NOMO-1 treated with DMSO at 0.1 percent for 48 hours (cell line): ENCODE measurements around the gene CSF1R.
"Not testable (repeated sequence)": the region's sequence is repeated elsewhere in the genome, so short reads cannot be mapped to it uniquely, and the experiment has no call there.

Source experiments
- DNase-seq: peaks from one replicate; lab custom pipeline; 2025; ENCODE audit not compliant: unreplicated experiment; lab: John Stamatoyannopoulos, UW

The CSF1R gene

DNA sequence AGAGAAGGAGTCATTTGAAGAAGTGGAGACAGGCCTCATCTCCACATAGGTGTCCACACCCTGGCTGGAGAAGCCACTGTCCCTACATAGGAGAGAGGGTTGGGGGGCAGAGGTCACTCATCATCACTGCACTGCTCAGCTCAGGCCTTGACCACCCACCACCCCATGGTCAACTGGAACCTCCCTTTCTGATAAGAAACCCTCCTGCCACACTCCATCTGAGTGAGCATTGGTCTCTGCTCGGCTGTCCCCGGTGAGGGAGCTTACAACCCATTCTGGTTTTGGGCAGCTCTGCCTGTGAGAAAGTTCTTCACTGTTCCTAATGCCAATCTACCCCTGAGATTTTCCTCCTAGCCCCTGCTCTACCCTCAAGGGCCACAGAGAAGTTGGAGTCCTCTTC lies 28.8 kb downstream of the CSF1R start:
- DNase-seq, result no peak

DNA sequence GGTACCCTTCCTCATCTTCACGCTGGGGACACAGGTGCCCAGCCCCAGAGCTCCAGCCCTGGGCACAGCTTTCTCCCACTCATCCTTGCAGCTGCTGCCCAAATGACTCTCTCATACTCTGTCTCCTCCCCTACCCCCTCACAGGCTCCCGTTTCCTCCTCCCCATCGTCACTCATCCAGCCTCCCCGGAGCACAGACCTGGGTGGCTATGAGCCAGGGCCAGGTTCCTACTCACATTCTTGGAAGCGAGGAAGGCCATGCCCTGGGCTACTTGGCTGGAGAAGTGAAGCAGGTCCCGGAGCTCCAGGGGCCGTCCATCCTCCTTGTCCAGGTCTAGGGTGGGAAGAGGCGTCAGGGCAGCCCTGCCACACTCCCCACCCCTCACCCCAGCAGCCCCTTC lies 29.3 kb downstream of the CSF1R start:
- no peak for DNase-seq

DNA sequence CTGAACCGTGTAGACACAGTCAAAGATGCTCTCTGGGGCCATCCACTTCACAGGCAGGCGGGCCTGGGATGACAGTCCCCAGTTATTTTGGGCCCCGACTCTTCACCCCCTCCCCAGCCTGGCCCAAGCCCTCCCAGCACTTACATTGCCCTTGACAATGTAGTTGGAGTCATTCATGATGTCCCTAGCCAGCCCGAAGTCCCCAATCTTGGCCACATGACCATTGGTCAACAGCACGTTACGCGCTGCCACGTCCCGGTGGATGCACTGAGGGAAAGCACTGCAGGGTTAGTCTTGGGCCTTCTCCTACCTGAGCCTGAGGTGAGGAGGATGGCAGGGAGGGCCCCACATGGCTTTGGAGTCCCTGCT lies 30.3 kb downstream of the CSF1R start:
- no peak for DNase-seq

DNA sequence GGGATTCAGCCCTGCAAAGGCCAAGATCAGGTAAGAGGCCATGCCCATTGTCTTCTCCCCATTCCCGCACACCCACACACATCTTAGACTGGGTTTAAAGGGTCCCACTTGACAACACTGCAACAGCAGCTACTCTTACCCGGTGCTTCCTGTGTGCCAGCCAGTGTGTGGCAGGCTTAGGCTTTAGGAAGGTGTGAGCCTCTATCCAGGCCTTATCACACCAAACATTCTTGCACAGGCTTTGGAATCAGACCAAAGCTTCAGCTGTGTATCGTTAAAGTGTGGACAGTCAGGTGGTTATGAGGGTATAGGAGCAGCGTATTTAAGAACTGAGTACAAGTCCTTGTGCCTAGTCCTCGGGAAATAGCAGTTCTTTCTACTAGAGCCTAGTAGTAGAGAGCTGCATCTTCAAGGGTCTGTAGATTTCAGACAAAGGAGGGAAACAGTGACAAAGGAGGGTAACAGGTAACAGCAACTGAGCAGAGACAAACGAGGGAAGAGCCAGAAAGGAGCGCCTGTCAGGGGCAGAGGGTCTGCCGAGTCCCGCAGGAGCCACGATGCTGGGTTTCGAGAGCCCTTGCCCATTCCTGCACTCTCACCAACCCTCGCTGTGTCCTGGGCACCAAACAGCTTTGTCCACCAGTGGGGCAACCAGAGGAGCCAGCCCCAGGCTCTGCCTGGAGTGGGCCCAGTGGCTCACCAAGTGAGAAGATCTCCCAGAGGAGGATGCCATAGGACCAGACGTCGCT lies 30.9 kb downstream of the CSF1R start:
- no peak for DNase-seq

DNA sequence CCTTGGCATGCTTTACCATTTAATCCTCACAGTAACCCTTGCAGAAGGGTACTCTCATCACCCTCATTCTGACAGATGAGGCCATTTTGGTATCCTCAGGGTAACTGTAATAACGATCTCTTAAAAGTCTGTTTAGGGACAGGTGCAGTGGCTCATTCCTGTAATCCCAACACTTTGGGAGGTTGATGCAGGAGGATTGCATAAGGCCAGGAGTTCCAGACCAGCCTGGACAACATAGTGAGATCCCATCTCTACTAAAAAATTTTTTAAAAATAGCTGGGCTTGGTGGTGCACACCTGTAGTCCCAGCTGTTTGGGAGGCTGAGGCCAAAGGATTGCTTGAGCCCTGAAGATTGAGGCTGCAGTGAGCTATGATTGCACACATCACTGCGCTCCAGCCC lies 31.8 kb downstream of the CSF1R start:
- DNase-seq, result no peak

DNA sequence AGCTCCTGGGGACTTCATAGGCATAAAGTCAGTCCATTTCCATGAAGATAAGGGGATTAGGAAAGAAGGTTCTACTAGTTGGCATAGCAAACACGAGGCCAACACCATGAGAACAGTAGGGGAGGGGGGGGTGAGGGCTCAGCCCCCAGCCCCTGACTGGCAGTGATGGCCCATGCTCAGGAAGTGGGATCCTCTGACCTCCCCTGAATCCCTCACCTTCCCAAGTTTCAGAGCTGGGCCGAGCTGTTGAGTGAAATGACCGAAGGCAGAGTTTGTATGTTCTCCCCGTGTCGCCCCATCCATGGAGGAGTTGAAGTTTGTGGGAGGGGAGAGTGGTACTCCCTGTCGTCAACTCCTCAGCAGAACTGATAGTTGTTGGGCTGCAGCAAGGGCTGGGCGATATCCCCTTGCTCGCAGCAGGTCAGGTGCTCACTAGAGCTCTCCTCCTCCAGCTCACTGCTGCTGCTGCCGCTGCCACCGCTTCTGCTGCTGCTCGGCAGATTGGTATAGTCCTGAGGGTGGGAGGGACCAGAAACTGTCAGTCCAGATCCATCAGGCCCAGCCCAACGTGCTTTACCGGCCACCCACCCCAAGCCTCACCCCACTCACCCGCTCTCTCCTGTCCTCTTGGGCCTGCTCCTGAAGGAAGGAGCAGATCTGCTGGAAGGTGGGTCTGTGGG lies 32.5 kb downstream of the CSF1R start:
- no peak for DNase-seq

DNA sequence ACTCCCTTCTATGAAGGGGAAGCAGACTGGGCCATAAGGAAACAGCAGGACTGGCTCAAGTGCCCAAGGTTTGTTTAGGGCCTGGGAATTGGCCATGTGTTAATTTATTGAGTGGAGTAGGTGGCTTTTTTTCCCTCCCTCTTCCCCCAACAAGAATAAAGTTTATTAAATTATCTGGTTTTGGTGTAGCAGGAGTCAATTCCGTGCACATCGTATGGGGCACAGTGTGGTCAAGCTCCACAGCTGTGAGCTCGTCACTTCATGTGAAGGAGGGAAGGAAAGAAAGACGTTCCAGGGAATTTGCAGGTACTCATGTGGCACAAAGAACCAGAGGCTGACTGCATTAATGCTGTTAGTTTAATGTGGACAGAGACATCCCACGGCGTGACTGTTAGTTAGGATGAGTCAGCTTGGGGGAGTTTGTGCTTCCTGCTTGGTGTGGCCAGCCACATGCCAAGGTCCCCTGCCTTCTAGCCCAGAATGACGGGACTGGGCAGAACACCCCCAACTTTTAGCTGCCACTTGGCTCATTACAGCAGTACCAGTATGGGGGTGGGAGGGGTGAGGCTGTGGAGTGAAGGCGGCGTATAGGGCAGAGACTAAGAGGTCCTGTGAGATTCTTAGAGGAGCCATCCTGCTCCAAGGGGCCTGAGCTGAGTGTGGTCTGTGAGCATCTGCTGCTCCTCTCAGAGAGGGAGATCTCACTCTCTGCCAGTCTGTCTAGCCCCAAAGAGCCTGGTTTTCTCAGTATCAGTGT lies 33.2 kb downstream of the CSF1R start:
- peak; percentile 26 for DNase-seq

DNA sequence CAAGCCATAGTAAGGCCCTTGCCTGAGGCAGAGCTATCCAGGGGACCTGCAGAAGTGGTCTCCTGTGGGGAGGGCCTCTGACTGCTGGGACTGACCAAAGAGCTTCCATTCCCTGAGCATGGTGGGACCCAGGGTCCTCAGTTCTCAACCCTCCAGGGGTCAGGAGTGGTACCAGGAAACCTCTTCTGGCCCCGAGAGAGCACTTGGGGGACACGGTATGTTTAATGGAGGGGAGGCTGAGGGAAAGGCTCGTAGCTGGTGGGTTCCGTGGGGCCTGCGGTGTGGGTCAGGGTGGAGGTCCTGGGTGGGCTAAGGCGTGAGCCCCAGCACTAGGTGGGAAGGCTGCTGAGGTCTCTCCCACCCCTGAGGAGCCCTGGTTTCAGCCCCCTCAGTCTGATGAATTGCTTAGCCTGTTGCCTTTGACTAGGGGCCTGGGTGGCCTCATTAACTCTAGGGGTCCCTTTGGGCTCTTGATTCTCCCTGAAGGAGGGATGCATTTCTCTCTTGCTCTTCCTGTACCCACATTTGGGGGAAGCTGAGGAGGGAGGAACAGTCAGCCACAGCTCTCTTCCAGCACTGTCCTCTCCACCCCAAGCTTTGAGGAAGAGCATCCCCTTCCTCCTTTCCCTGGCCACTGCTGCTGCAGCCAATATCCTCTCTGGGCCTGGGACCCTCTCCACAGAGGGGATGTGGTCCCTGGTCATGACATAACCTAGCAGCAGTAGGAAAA lies 34.0 kb downstream of the CSF1R start:
- DNase-seq, result no peak

DNA sequence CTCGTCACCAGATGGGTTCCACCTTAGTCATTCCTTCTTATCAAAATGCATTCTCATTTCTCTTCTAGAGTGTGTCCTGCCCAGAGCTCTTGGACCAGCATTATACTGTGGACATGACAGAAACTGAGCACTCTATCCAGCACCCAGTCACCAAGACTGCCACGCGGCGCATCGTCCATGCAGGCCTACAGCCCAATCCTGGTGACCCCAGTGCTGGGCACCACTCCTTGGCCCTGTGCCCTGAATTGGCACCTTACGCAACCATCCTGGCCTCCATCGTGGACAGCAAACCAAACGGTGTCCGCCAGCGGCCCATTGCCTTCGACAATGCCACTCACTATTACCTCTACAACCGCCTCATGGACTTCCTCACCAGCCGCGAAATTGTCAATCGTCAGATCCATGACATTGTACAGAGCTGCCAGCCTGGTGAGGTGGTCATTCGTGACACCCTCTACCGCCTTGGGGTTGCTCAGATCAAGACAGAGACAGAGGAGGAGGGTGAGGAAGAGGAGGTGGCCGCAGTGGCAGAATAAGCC lies 34.6 kb downstream of the CSF1R start:
- no peak for DNase-seq

DNA sequence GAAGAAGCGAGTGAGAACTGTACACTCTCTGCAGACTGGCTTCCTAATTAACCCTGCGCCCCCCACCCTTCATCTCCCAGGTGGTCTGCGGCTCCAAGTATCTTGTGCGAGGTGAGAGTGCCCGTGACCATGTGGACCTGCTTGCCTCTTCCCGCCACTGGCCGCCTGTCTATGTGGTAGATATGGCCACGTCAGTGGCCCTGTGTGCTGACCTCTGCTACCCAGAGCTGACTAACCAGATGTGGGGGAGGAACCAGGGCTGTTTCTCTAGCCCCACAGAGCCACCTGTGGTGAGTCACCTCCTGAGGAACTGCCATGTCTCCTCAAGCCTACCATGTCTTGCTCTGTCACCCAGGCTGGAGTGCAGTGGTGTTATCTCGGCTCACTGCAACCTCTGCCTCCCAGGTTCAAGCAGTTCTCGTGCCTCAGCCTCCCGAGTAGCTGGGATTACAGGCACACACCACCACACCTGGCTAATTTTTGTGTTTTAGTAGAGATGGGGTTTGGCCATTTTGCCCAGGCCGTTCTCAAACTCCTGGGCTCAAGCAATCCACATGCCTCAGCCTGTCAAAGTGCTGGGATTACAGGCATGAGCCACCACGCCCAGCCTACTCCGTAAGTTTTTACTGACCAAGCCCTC lies 36.1 kb downstream of the CSF1R start:
- not testable (repeated sequence) for DNase-seq

DNA sequence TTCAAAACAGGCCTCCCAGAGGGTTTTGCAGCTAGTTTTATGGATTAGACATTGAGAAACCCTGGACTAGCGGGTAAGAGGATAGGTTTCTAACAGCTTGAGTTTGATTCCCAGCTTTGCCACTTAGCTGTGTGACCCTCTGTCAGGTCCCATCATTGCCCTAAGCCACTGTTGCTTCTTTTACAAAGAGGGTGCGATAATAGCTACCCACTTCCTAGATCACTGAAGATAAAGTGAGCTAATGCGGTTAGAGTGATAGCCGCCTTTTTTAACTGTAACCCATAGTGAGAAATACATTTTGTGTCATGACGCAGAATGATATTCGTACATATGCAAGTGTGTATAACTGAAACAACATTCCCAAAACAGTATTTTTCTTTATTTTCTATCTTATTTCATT lies 40.3 kb downstream of the CSF1R start:
- DNase-seq, result no peak

DNA sequence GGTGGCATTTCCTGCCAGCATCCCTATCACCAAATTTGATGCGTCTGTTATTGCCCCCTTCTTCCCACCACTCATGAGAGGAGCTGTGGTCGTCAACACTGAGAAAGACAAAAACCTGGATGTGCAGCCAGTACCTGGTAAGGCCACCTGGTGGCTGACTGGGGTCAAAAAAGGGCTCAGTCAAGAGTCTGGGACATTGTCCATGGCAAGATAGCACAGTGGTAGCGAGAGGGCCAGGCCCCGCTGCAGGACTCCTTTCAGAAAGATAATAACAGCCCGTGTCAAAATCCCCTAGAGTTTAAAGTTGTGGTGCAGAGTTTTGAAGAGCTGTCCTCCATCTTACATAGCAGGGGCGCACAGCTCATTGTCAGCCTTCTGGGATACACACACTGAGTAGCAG lies 40.8 kb downstream of the CSF1R start:
- DNase-seq, result no peak

DNA sequence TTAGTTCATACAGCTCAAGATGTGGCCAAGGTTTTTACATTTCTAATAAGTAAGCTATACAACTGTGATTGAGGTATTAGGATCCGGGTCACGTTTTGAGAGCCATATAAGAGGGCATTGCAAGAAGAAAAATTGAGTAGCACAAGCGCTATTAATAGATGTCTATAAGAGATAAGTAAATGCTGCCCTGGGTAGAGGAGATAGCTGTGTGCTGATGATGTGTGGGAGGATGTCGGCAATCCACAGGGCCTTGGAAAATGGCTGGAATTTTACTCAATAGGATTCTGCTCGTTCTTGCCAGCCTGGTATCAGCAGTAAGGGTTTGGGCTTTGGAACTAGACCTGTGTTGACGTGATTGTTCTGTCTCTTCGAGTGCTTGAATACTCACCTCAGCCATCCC lies 41.6 kb downstream of the CSF1R start:
- DNase-seq, result no peak

DNA sequence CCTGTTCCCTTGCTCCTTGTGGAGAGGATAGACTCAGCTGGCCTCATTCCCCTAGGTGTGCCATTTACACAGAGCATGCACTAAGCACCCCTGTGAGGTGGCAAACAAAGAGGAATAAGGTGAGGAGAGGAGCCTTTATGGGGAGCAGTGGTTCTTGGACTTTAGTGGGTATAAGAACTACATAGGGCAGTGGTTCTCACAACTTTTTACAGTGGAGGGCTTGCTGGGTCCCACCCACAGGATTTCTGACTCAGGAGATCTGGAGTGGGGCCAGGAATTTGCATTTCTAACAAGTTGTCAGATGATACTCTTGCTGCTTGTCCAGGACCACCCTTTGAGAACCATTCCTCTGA lies 42.0 kb downstream of the CSF1R start:
- DNase-seq, result no peak

DNA sequence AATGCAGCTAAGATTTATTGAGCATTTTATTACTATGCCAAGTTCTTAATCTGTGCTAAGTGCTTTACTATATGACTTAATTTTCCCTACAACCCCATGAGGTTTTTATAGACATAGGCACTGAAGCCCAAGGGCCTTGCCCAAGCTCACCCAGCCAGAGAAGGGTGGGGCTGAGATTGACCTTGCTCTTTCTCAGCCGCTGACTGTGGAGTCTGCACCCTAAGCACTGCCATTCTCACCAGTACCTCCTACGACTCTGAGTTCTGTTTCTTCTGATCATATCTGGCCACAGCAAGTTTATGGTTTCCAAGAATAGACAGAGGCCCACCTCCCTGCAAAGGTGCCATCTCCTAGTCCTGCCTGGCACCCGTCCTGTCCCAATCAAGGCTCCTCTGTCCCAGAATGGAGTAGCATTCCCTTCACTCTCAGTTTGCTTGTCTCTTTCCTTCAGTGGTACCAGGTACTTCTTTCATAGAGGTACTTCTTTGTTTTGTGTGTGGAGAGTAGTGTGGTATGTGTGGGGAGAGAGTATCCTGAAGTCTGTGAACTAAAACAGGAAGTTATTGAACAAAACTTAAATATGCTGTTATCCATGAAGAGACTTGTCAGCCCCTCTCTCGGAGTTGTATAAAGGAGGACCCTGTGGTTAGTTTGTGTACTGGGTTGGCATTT lies 42.6 kb downstream of the CSF1R start:
- DNase-seq, result no peak

DNA sequence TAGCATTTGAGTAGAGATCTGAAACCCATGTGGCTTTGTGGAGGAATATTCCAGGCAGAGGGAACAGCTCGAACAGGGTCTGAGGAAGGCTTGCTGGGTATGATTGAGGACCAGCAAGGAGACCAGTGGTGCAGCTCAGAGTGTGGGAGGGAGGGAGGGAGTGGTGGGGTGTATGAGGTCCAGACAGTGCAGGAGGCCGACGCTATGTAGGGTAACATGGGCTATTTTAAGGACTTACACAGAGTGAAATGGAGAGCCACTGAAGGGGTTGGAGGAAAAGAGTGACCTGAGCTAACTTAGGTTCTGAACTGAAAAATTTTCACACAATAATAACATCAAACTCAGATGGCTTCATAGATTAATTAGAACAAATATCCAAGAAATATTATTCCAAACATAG lies 43.9 kb downstream of the CSF1R start:
- no peak for DNase-seq

DNA sequence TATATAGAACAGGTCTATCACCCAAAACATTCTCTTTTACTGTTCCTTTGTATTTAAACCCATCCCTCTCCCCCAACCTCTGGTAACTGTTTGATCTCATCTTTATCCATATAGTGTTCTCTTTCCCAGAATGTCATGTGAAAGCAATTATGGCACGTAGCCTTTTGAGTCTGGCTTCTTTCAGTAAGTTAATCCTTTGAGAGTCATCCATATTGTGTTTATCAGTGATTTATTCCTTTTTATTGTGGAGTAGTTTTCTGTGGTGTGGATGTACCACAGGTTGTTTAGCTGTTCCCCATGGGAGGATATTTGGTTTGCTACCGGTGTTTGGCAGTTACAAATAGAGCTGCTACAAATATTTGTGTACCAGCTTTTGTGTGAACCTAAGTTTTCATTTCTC lies 47.8 kb downstream of the CSF1R start:
- no peak for DNase-seq

DNA sequence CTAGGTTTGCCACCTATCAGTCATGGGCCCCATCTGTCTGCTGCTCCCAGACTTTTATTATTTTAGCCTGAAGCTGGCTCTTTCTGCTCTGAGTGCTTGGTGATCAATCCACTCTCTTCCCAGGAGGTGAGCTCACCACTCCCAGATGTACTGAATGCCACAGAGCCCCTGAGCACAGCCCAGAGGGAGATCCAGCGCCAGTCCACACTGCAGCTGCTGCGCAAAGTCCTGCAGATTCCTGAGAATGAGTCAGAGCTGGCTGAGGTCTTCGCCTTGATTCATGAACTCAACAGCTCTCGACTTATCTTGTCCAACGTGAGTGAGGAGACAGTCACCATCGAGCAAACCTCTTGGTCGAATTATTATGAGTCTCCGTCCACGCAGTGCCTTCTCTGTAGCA lies 49.8 kb downstream of the CSF1R start:
- no peak for DNase-seq

DNA sequence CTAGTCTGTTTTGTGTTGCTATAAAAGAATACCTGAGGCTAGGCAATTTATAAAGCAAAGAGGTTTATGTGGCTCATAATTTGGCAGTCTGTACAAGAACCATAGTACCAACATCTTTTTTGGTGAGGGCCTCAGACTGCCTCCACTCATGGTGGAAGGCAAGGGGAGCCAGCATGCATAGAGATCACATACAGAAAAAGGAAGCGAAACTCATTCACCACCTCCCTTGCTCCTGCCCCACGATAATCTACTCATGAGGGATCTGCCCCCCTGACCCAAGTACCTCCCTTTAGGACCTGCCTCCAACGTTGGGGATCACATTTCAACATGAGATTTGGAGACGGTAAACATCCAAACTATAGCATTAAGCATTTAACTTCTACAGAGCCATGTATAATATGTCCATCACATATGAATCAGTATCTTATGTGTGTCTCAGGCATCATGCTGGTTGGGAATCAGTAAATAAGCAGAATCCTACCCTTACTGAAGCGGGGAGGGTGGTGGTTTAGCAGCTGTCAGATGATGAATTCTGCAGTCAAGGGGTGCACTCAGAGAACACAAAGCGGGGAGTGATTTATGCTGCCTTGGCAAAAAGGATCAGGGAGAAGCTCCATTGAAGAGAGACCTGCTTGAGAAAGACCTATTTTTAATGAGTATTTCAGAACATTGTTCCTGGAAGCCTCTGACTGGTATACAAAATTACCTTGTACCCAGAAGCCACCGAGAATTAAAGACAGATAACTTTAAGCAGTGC lies 51.0 kb downstream of the CSF1R start:
- peak; percentile 73 for DNase-seq

DNA sequence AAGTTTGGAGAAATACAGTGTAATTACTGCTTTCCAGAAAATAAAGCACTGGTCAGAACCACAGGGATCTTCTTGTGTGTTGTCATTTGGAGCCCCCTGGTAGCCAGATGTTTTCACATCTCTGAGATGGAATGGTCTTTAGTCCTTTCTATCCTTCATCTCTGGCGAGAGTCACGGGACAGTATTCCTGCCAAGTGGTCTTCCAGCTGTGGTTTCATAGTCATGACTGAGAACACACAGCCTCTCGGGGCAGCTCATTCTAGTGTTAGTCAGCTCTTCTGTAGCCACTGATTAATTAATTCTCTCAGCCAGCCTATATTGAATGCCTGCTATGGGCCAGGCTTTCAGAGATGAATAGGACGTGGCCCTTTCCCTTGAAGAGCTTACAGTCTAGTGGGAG lies 51.7 kb downstream of the CSF1R start:
- no peak for DNase-seq
